GM19468 (cell line): ENCODE measurements around the gene TPX2.
"Not testable (repeated sequence)": the region's sequence is repeated elsewhere in the genome, so short reads cannot be mapped to it uniquely, and the experiment has no call there.

Source experiments
- ATAC-seq: cut with Tn5 transposase; IDR thresholded peaks from one replicate; pipeline ENCODE4 v1.9.1; 2021; ENCODE audit warnings: mild to moderate bottlenecking, moderate library complexity, moderate number of reproducible peaks; ENCODE audit not compliant: unreplicated experiment; ENCODE audit errors: extremely low read depth

Gene TPX2

DNA sequence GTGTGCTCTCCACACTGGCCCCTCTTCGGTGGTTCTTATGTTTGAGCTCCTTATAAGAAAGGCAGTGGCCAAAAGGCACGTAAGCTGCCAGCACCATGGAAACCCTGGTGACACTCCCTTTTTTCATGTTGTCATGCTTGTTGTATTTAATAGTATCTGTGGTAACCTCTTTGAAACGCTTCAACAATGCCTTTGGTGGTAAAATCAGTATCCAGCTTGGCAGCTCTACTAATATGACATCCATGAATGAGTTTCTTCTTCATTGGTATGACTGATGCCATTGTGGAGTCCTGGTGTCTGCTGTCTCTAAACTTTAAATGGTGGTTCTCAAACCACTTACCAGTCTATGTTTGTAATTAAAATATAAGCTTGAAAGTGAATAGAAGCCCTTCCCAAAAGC, 69.4 kb downstream of the TPX2 start:
- no peak for ATAC-seq

DNA sequence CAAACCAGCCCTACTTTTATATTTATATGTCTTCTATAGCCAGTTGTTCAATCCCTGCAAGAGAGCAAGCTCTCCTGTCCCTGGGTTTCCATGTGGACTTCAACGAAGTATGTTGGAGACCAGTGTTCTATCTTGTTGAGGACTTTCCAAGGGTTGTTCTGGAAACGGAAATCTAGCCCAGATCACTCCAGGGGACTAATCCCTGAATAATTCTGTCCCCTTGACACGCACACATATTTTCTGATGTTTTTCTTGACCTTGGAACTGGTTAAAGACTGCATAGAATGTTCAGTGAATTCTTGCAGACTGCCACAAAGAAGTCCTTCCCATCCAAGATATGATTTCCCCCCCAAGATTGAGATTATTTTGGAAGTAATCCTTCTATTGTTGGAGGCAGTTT, 70.6 kb downstream of the TPX2 start:
- no peak for ATAC-seq

DNA sequence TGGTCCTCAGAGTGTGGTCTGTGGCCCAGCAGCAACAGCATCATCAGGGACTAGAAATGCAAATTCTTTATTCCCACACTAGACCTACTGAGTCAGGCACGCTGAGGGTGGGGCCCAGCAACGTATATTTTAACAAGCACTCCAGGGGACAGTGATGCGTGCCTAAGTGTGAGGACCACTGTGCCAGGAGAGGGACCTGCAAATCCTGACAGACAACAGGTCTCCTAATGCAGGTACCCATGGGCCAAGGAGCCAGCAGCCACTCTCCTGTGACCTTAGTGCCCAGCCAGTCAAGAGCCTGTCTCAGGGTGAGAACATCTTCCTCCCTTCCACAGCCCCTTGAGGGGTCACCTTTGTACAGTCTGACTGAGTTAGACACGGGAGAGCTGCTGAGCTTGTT, 72.1 kb downstream of the TPX2 start:
- no peak for ATAC-seq

DNA sequence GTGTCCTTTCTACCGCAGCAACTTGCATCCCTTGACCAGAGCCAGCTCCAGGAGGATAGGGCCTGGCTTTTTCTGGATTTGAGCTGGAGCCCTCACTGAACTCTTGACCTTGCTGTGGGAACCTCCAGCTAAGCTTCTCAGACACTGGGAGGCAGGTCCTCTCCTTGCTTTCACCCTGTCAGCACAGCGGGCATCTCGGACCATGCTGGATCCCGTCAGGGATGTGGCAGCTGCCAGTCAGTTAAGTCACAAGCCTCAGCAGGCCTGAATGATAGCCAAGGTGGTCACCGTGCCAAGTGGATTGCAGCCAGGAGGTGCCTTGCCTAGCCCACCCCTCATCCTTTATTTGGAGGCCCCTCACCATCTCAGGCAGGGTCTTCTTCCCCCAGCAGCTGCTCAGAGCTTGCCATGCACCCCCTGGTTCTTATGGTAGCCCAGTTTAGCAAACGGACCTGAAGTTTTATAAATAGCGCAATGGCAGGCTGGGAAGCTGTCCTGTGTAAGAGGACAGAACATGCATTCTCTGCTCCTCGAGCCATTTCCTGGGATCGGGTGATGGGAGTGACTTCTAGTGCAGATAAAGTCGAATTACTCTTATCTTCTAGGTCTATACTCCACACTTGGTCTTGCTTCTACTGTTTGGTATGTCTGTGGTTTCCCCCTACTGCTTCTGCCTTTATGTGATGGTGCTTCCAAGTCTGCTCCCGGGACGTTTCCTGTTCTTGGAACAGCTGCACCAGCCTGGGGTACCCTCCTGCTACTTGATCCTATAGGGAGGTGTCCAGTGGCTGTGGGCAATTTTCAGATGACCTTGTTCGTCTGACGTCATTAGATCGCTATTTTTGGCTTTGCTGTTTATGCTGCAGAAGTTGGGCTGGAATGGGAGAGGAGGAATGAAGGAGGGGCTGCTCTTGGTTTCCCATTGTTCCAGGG, 73.0 kb downstream of the TPX2 start:
- no peak for ATAC-seq

DNA sequence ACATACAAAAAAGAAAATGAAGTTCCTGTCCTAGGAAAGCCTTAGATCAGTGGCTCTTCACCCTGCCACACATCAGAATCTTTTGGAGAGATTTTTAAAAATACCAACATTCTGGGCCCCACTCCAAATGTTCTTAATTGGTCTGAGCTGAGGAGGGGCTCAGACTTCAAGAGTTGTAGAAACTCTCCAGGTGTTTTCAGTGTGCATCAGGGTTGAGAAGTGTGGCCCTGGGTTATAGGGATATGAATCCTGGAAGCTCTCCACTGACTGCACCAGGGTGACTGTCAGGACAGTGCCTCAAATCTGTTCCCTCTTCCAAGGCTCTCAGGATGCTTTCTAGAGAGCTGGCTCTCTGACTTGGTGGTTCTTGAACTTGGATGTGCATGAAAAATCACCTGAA, 74.5 kb downstream of the TPX2 start:
- ATAC-seq: no peak

DNA sequence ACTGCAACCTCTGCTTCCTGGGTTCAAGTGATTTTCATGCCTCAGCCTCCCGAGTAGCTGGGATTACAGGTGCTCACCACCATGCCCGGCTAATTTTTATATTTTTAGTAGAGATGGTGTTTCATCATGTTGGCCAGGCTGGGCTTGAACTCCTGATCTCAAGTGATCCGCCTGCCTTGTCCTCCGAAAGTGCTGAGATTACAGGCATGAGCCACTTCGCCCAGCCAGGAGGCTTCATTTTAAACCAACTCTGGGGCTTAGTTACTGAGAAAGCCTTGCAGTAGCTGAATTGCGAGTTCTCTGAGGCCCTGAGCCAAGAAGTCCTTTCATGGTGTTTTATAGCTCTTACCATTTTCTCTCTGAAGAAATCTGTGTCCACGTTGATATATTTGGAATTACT, 75.1 kb downstream of the TPX2 start:
- not testable (repeated sequence) for ATAC-seq

DNA sequence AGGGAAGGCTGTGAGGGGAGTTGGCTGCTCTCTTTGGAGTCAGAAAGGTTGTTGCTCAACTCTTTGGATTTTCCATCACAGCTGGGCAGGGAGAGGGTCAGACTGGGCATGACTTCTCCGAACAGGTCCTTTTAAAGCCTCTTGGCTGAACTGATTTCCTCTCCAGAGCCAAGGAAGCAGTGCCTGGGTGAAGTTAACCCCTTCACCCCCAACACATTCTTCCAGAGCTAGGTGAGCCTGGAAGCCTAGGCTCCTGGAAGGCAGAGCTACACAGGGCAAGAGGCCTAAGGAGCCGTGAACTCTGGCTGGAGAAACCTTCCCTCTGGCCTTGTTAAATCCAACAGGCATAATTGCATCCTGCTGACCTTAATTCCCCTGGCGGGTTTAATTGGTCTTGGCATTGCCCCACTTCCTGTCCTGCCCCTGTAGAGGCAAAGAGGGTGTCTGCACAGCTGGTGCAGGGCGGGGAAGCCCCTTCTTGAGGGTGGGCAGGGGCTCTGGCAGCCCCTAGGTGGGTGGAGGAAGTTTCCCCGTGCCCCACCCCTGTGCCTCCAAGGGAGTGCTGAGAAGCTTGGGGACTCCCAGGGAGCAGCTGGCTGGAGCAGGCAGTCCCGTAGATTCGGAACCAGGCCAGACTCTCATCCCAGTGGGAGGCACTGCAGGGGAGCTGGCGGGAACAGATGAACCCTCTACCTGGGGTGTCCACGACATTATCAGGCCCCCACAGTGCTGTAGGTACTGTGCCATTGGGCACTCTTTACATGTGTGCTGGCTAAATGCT, 76.5 kb downstream of the TPX2 start:
- no peak for ATAC-seq

DNA sequence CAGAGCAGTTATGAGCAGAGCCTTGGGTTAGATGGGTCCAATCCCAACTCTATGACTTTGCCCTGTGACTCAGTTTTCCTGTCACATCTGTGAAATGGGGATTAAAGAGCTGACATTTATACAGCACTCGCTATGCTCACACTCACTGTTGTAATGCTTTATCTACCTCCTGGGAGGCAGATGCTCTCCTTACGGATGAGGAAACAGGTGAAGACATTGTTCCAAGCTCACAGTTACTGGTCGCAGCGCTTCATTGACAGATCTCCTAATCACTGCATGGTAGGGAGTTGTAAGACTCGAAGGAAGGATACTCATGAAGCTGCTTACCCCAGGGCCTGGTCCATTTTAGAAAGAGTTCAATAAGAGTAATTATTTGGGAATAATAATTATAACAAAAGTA, 77.1 kb downstream of the TPX2 start:
- ATAC-seq: no peak

DNA sequence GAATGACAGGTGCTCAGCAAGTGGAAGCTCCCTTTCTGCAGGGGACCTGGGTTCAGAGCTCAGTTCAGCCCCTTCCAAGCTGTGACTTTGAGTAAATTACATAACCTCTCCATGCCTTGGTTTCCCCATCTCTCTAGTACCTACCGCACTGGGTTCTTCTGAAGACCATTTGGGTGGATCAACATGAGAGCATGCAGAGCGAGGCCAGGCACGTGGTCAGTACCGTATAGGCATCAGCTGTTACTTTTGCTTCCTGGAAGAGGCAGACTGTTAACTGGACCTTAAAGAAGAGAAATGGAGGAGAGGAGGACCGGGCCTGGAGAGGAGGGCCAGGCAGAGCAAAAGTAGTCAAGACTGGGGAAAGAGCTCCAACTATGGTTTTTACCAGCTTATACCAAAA, 78.4 kb downstream of the TPX2 start:
- no peak for ATAC-seq

DNA sequence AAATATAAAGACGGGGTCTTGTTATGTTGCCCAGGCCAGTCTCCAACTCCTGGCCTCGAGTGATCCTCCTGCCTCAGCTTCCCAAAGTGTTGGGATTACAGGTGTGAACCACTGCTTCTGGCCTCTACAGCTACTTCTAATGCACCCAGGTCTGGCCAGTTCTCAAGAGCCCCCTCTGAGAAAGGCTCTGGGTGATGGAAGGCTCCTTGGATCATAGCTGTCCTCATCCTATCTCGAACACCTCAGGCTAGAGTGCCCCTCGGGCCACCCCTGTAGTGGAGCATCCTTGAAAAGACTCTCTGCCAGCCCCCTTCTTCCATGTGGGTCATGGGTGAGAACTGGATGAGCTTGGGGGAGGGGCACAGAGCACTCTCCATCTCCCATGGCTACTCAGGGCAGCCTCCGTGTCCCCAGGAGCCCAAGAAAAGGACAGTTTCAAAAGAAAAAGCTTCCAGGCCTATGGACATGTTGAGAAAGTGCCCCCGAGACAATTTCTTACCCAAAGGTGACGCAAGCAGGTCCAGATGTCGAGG, 79.4 kb downstream of the TPX2 start:
- no peak for ATAC-seq

DNA sequence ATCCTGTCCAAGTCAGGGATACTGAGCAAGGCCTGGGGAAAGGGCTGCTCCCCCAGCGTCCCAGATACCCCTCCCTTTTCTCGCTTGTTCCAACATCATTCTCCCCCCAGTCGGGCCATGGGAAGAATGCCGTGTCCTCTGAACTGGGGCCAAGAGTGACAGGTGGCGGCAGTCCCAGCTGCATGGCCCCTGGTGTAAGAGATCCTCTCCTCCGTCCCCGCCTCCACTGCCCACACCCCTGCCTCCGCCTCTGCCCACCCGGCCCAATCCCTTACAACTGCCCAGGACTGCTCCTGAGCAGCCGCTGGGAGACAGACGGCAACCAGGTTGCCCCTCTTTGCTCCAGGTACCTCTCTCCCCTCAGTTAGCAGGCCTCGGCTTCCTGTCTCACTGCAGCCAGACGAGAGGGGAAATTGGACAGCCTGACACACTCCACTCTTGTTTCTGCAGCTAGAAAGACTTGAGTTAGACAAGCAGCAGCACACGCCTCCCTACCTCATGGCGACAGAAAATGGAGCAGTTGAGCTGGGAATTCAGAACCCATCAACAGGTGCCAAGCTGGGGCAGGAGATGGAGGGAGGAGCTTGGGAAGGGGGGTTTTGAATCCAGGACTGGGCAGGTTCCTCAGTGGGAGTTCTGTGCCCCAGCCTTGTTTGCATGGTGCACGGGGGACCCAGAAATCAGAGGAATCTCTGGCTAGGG, 80.1 kb downstream of the TPX2 start, which contains the start of gene MYLK2:
MYLK2 (plus strand) TSS at position 274 of the 702 bp plus-strand sequence; CDS start at position 499, 225 bp downstream.
- ATAC-seq: no peak

DNA sequence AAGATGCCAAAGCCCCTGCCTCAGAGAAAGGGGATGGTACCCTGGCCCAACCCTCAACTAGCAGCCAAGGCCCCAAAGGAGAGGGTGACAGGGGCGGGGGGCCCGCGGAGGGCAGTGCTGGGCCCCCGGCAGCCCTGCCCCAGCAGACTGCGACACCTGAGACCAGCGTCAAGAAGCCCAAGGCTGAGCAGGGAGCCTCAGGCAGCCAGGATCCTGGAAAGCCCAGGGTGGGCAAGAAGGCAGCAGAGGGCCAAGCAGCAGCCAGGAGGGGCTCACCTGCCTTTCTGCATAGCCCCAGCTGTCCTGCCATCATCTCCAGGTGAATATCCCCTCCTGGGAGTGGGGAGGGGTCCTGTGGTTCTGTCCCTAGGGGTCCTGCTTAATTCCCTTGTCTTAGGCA, 81.1 kb downstream of the TPX2 start:
- no peak for ATAC-seq

DNA sequence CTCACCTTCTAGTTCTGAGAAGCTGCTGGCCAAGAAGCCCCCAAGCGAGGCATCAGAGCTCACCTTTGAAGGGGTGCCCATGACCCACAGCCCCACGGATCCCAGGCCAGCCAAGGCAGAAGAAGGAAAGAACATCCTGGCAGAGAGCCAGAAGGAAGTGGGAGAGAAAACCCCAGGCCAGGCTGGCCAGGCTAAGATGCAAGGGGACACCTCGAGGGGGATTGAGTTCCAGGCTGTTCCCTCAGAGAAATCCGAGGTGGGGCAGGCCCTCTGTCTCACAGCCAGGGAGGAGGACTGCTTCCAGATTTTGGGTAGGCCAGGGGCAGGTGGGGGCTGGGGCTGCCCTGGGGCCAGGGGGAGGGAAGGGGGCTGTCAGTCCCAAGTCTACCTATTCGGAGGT, 82.3 kb downstream of the TPX2 start:
- no peak for ATAC-seq

DNA sequence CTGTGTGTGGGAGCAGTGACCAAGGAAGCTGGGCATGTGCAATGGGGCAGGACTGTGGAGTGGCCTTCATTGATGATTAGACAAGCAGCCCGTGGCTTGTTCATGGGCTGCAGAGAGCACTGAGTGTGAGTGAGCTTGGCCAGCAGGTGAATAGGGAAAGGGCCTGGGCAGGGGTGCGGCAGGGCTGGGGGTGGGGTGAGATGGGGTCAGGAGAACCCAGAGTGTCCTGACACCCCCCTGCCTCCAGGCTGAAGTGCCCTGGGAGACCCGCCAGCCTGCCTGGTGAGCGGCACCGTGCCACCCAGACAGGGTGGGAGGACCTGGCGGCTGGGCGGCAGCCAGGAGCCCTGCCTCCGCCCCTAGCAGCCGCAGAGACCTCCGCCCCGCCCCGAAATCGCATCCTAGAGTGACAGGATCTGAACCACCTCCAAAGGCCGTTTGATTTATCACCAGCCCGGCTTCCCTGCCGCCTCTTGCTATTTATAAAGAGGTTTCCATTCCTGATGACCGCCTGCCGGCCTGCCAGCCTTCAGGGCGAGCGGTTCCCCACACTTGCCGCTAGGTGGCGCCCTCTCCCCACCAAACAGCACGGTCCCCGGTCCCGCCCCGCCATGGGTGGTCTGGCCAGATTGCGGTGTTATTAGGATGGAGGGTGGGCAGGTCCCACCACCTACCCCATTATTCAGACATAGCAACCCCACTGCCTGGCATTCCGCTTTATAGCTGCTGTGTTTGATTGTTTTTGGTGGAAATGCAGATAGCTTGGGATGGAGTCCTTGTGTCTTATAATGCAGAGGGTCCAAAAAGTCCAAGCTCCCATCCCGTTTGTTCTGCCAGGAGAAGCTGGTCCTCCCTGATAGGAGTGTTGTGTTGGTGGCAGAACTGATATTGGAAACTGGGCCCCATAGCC, 83.6 kb downstream of the TPX2 start:
- ATAC-seq: no peak

DNA sequence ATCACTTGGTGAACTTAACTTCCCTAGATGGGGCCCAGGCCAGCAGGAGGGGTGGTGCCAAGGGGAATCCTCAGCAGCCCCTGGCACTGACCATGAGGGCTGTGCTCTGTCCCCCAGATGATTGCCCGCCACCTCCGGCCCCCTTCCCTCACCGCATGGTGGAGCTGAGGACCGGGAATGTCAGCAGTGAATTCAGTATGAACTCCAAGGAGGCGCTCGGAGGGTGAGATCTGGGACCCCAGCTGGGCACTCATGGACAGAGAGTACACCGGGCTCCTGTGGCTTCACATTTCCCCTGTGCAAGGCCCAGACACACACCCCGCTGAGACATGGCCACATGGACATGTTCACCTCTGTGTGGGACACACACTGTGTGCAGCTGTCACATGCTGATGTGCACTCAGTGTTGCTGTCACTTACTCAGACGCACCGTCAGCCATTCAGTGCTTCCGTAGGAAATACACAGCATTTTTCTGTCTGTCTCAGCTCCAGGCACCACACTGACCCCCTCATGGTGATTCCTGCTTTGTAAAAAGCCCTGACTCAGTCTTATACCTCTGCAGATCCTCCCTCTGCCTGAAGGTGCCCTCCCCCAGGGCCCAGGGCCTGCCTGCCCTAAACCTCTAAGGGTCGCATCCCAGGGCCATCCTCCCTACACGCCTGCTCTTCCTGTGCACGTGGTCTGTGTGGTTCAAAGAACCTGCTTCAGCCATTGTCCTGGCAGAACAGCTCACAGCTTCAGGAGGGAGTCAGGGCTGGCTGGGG, 84.5 kb downstream of the TPX2 start:
- no peak for ATAC-seq

DNA sequence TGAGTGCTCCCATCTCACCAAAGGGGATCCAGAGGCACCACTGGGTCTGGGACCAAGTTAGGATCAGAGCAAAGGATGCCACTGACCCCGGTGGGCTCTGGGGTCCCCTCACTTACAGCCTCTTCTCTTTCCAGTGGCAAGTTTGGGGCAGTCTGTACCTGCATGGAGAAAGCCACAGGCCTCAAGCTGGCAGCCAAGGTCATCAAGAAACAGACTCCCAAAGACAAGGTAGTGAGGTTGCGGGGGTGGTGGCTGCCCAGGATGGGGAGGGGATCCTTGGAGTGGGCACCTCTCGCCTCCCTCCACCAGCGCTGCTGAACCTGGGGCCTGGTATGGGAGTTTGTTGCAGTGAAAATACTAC, 85.0 kb downstream of the TPX2 start:
- no peak for ATAC-seq

DNA sequence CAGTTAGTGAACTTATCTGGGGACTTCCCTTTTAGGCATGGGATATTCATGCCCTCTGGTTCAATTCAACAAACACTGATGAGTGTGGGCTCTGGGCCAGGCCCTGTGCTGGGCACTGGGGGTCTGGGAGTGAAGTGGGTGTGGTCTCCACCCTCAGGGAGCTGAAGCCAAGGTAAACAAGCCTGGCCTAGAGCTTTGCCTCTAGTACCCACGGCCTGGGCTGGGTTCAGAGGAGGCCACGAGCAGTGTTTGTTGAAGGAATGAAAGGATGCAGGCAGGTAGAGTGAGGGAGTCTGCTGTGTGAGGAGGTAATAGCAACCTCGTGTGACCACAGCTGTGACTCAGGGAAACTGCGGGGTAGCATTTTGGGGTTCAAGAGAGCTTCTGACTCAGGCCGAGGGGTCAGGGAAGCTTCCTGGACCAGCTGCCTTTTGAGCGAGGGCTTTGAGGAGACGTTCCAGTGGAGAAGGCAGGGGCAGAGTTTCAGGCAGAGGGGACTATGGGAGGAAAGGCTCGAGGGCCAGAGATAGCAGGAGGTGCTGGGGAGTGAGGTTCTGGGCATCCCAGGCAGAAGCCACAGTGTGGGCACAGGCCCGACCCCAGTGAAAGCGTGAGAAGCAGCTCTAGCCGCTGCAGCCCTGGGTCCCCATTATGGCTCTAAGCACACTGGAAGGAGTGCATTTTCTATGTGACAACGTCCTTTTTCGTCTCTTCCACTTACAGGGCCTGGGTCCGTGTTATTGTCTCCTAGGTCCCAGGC, 85.6 kb downstream of the TPX2 start:
- ATAC-seq: no peak

DNA sequence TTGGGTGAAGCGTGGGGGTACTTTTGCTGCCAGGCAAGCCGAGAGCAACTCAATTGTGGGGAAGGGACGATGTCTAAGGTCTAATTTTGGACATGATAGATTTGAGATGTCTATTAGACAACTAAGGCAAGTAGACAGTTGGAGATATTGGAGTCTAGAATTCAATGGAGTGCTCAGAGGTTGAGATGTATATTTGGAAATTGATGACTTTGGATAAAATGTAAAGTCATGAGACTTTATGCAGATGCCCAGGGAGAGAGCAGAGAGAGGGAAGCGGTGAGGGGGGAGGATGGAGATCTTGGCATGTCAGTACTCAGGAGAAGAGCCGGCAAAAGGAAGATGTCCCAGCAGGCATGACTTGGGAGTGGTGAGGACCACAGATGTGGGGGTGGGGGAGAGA, 87.0 kb downstream of the TPX2 start:
- no peak for ATAC-seq
